DMS53 treated with DMSO at 0.1 percent for 48 hours (cell line): Measurements from ENCODE around the gene ZBTB26.
"Not testable (repeated sequence)": the region's sequence is repeated elsewhere in the genome, so short reads cannot be mapped to it uniquely, and the experiment has no call there.

Experiments
- DNase-seq: peaks from one replicate; lab custom pipeline; 2025; ENCODE audit not compliant: unreplicated experiment; lab: John Stamatoyannopoulos, UW

The ZBTB26 gene

GRCh38 chr9:122929796-122930354 lies 1.4 kb downstream of the ZBTB26 start:
- DNase-seq = no peak

GRCh38 chr9:122923947-122924346 lies 7.4 kb downstream of the ZBTB26 start:
- DNase-seq = no peak

DNA sequence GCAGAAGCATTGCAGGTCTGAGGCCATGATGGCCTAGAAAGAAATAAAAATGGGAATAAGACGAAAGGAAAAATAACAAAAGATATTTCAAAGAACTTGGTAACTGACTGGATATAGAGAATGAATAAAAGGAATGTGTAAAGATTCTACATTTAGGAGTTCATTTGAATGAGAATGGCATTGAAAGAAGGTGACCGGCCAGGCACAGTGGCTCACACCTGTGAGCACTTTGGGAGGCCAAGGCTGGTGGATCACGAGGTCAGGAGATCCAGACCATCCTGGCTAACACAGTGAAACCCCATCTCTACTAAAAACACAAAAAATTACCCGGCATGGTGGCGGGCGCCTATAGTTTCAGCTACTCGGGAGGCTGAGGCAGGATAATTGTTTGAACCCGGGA lies 8.6 kb downstream of the ZBTB26 start:
- no peak for DNase-seq

DNA sequence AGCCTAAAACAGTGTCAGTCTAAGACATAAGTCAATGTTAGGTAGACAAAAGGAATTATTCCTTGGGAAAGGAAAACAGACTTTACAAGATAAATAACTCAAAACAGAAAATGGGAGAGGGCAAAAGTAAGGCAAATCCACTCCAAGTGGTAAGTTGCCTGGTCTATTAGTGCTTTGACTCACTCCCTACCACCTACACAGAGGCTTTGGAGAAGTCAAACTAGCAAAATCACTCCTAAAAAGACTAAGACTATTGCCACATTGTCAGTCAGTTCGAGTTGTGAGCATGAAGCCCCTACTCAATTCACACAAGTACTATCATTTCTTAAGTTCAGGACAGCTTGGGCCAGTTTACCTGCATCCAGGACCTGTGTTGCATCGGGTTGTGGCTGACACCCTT lies 13.0 kb downstream of the ZBTB26 start:
- DNase-seq = no peak

- peak; percentile 82 for DNase-seq
Measured at GRCh38 chr9:122912964-122913673, 18.2 kb downstream of the ZBTB26 start, which contains the start of gene ZBTB6. Gene ZBTB6, minus strand, starts transcription at chr9:122913323. Its CDS starts 1,251 bp downstream, at chr9:122912072.

GRCh38 chr9:122912671-122912963 lies 18.7 kb downstream of the ZBTB26 start:
- DNase-seq = no peak

DNA sequence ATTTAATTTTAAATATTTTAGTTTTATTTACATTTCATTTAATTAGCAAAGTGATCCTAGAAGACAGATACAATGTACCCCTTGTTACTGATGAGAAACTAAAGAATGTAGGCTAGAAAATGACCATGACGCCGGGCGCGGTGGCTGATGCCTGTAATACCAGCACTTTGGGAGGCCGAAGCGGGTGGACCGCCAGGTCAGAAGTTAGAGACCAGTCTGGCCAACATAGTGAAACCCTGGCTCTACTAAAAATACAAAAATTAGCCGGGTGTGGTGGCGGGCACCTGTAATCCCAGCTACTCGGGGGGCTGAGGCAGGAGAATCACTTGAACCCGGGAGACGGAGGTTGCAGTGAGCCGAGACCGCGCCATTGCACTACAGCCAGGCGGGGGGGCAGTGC lies 25.2 kb downstream of the ZBTB26 start:
- DNase-seq = not testable (repeated sequence)

DNA sequence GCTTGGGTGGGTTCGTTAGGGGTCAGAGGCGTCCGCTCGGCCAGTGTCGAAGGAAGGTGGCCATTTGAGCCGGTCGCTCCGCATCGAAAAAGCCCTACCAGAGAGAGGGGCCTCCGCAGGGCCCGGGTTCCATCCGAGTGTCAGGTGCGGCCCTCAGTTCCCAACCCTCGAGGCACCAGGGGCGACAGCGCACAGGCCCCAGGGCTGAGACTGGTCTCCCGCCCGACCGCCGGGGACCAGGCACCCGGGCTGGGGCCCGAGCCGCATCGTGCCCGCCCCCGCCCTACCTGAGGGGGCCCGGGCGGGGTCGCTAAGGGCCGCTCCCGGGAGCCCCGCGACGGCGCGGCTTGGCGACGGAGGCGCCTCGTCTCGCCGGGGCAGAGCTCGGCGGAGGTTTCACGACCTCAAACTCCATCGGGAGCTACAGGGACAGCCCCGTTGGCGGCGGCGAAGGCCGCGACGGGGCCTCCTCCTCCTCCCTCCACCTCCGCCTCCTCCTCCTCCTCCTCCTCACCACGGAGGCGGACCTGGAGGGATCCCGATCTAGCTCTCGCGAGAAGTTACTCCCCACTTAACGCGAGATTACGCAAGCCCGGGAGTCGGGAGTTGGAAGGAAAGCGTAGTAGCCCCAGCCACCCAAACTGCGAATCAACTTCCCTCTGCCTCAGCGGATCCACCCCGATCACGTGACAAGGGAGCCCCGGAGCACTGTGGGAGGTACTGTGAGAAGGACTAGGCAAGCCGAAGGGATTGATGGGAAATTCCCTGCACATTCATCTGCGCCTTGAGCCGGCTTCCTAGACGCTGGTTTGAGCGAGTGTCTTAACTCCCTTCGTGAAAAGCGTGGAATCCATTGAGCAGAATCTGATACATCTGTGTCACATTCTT lies 26.2 kb downstream of the ZBTB26 start, which contains the start of gene RC3H2:
RC3H2 (minus strand) TSS at position 537 of the 888 bp plus-strand sequence. CDS start 7,850 bp downstream, outside the sequence.
- DNase-seq = peak; percentile 98

DNA sequence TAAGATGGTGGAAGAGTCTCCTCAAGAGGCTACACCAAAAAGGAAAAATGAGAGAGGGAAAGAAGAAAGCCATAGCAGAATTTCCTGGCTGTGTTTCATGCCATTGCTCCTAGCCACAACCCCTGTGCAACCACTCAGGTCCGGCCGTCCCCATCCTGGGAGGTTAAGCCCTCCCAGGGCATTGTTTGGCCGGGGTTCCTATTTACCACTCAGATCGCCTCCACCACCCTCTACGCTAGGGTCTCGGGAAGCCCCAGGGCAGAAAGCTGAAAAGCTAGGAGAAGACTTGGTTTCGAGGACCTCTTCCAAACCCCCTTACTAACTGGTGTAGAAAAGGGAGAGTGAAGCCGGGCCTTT lies 26.9 kb downstream of the ZBTB26 start:
- peak; percentile 22 for DNase-seq

DNA sequence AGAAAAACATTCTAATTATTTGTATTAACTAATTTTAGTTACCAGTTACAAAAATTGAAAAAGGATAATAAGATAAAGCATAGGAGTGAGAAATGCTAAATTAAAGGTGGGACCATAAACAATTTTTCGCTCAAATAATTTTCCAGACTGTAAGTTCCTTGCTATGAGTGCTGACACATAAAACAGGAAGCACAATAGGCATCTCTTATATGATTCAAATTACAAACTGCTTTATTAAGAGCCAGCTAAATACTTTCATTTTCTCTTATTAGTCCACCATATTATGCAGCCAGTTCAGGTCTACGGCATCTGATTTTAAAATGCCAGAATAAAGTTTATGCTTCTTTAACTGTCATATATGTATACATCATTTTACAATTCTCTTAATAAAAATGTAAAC lies 30.5 kb downstream of the ZBTB26 start:
- DNase-seq = no peak

- no peak for DNase-seq
Measured at GRCh38 chr9:122897969-122898368, 33.3 kb downstream of the ZBTB26 start.

- no peak for DNase-seq
Measured at GRCh38 chr9:122888480-122888879, 42.8 kb downstream of the ZBTB26 start.

- DNase-seq = no peak
Measured at GRCh38 chr9:122883125-122883524, 48.2 kb downstream of the ZBTB26 start.

DNA sequence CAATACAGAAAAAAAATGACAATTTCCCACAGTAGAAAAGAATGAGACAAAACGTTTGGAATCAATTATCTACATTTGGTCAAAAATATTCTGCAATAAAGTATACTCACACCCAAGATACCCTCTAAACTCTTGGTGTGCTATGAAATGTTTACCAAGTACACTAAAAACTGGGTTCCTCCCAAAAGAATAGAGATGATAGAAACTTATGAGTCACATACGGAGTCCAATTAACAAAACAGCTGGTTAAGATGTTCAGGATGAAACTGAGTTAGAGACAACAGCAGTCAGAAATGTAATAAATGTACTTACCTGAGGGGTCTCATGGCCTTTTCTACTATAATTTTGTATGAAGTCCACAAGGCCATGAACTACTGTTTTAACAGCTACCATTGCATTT lies 51.9 kb downstream of the ZBTB26 start:
- DNase-seq = no peak

DNA sequence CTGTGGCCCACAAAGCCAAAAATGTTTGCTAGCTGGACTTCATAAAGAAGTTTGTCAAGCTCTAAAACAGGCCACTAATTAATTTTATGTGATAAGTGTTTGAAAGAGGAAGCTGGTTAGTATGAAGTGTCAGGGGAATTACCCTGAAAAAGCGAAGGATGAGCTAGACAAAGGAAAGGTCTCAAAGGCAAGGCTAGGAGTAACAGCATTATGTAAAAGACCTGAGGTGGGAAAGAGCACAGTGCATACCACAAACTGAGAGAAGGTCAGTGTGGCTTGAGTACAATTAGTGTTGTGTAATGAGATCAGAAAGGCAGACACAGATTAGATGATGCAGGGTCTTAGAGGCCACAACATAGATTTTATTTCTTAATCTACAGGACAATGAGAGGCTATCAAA lies 55.8 kb downstream of the ZBTB26 start:
- DNase-seq = no peak

DNA sequence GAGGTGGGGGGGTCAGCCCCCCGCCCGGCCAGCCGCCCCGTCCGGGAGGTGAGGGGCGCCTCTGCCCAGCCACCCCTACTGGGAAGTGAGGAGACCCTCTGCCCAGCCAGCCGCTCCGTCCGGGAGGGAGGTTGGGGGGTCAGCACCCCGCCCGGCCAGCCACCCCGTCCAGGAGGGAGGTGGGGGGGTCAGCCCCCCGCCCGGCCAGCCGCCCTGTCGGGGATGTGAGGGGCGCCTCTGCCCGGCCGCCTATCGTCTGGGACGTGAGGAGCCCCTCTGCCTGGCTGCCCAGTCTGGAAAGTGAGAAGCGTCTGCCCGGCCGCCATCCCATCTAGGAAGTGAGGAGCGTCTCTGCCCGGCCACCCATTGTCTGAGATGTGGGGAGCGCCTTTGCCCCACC lies 64.0 kb downstream of the ZBTB26 start:
- DNase-seq = not testable (repeated sequence)

- no peak for DNase-seq
Measured at GRCh38 chr9:122866079-122866478, 65.2 kb downstream of the ZBTB26 start.
